ES-I3 (cell line): ENCODE measurements around the gene AMDHD1.

Experiments used
- H3K36me3 ChIP-seq: 2 replicates; pipeline ENCODE4 v1.6.1; 2013; ENCODE audit warnings: mild to moderate bottlenecking, low read length, control low read depth, moderate library complexity; ENCODE audit not compliant: insufficient read depth
- H3K4me1 ChIP-seq: 2 replicates; pipeline ENCODE4 v1.6.1; 2013; ENCODE audit warnings: mild to moderate bottlenecking, control low read depth, low read length; ENCODE audit not compliant: insufficient read depth
- H3K9ac ChIP-seq: 2 replicates; pipeline ENCODE4 v1.6.1; 2013; ENCODE audit warnings: low read depth, mild to moderate bottlenecking, low read length, moderate library complexity
- H3K9me3 ChIP-seq: 2 replicates; pipeline ENCODE4 v1.6.1; 2013; ENCODE audit warnings: mild to moderate bottlenecking, low read length, moderate library complexity; ENCODE audit not compliant: control insufficient read depth, insufficient read depth

AMDHD1 gene

GRCh38 chr12:95995238-95996031 is 52.3 kb downstream of the AMDHD1 start:
- Histone ChIP-seq H3K4me1 (peaks cover 6% of the 10 kb centered on the region; the same call in 1 of the 2 replicates), H3K36me3 (no peaks in the 10 kb centered on the region), H3K9me3 (no peaks in the 10 kb centered on the region), H3K9ac (no peak overlapping the region)

GRCh38 chr12:95996034-95996658 is 53.0 kb downstream of the AMDHD1 start, which contains the start of gene HAL:
Gene HAL (minus strand): TSS chr12:95996344. CDS start chr12:95995910, 434 bp downstream.
- no peaks in the 10 kb centered on the region for H3K36me3 ChIP-seq
- no peak within 1 kb of the TSS for H3K9ac ChIP-seq
- H3K4me1 ChIP-seq, result peaks cover 6% of the 10 kb centered on the region; the same call in 1 of the 2 replicates
- no peaks in the 10 kb centered on the region for H3K9me3 ChIP-seq

- Histone ChIP-seq H3K36me3 (no peaks in the 10 kb centered on the region), H3K9me3 (no peaks in the 10 kb centered on the region)
These were observed 54.1 kb downstream of the AMDHD1 start for GRCh38 chr12:95997276-95997675.

GRCh38 chr12:95997911-95998510 is 54.9 kb downstream of the AMDHD1 start:
- Histone ChIP-seq H3K9me3 (no peaks in the 10 kb centered on the region), H3K36me3 (no peaks in the 10 kb centered on the region), H3K9ac (no peak overlapping the region), H3K4me1 (peaks cover 6% of the 10 kb centered on the region; the same call in 1 of the 2 replicates)

More at GRCh38 chr12:95997276-95997675, 54.1 kb downstream of the AMDHD1 start:
- peaks cover 6% of the 10 kb centered on the region; the same call in 1 of the 2 replicates for H3K4me1 ChIP-seq
- no peak overlapping the region for H3K9ac ChIP-seq

GRCh38 chr12:95998611-95999286 is 55.6 kb downstream of the AMDHD1 start:
- no peaks in the 10 kb centered on the region for H3K9me3 ChIP-seq
- no peaks in the 10 kb centered on the region for H3K36me3 ChIP-seq
- H3K4me1 ChIP-seq, result peaks cover 6% of the 10 kb centered on the region; the same call in 1 of the 2 replicates
- H3K9ac ChIP-seq, result no peak overlapping the region

GRCh38 chr12:95999484-95999883 is 56.4 kb downstream of the AMDHD1 start:
- H3K4me1 ChIP-seq, result peaks cover 6% of the 10 kb centered on the region; the same call in 1 of the 2 replicates
- H3K9ac ChIP-seq, result no peak overlapping the region
- H3K36me3 ChIP-seq, result peaks cover 2% of the 10 kb centered on the region; the same call in 1 of the 2 replicates
- no peaks in the 10 kb centered on the region for H3K9me3 ChIP-seq

- H3K4me1 ChIP-seq, result peaks cover 6% of the 10 kb centered on the region; the same call in 1 of the 2 replicates
These were observed 57.7 kb downstream of the AMDHD1 start for GRCh38 chr12:96000858-96001257.

GRCh38 chr12:96006727-96007126 is 63.6 kb downstream of the AMDHD1 start:
- Histone ChIP-seq H3K36me3 (peaks cover 19% of the 10 kb centered on the region; the same call in 1 of the 2 replicates), H3K9me3 (no peaks in the 10 kb centered on the region), H3K9ac (no peak overlapping the region)

More at GRCh38 chr12:96000858-96001257, 57.7 kb downstream of the AMDHD1 start:
- H3K9ac ChIP-seq, result no peak overlapping the region
- no peaks in the 10 kb centered on the region for H3K9me3 ChIP-seq
- H3K36me3 ChIP-seq, result peaks cover 10% of the 10 kb centered on the region; the same call in 1 of the 2 replicates

GRCh38 chr12:96007729-96008128 is 64.6 kb downstream of the AMDHD1 start:
- H3K36me3 ChIP-seq, result peaks cover 25% of the 10 kb centered on the region; the same call in 1 of the 2 replicates
- no peaks in the 10 kb centered on the region for H3K4me1 ChIP-seq
- no peaks in the 10 kb centered on the region for H3K9me3 ChIP-seq
- no peak overlapping the region for H3K9ac ChIP-seq

More at GRCh38 chr12:96006727-96007126, 63.6 kb downstream of the AMDHD1 start:
- no peaks in the 10 kb centered on the region for H3K4me1 ChIP-seq

GRCh38 chr12:96014943-96015599 is 71.9 kb downstream of the AMDHD1 start:
- no peaks in the 10 kb centered on the region for H3K4me1 ChIP-seq
- no peaks in the 10 kb centered on the region for H3K9me3 ChIP-seq
- peaks cover 22% of the 10 kb centered on the region for H3K36me3 ChIP-seq
- H3K9ac ChIP-seq, result no peak overlapping the region

- H3K36me3 ChIP-seq, result peaks cover 17% of the 10 kb centered on the region
- no peaks in the 10 kb centered on the region for H3K4me1 ChIP-seq
- no peak overlapping the region for H3K9ac ChIP-seq
These were observed 72.5 kb downstream of the AMDHD1 start for GRCh38 chr12:96015672-96016071.

More at GRCh38 chr12:96015672-96016071, 72.5 kb downstream of the AMDHD1 start:
- H3K9me3 ChIP-seq, result no peaks in the 10 kb centered on the region
